Spleen (tissue), 11 donors: ENCODE measurements around the gene PGAM4. TPM values are rescaled to one million over a fixed set of nuclear protein-coding genes. Genes with fewer than 3 reads are reported as not detected.

ENCODE experiments used
- DNase-seq: peaks from one replicate; pipeline ENCODE4 v3.0.0-alpha.2; 2020
- H3K27ac ChIP-seq, 8 donors: fragments of 200-600 bp; sonication (generic) in 7 of 8; 1 replicate in 4 of 8; 2 replicates in 4 of 8; pipeline versions ENCODE4 v1.5.0 to v1.8.0; 2016 to 2021; ENCODE audit warnings: inconsistent platforms in 4 of 8, mild to moderate bottlenecking in 4 of 8, moderate library complexity in 1 of 8
- H3K27me3 ChIP-seq, 7 donors: fragments of 200-600 bp; sonication (generic) in 6 of 7; replicated peaks in 1 of 7; 1 replicate in 4 of 7; 2 replicates in 3 of 7; pipeline versions ENCODE4 v1.5.0 to v1.8.0; 2016 to 2021; ENCODE audit warnings: inconsistent platforms in 3 of 7, mild to moderate bottlenecking in 1 of 7
- H3K36me3 ChIP-seq, 6 donors: fragments of 200-600 bp; sonication (generic) in 5 of 6; 1 replicate in 4 of 6; 2 replicates in 2 of 6; pipeline versions ENCODE4 v1.5.0 to v1.8.0; 2016 to 2021; ENCODE audit warnings: inconsistent platforms in 2 of 6
- H3K4me1 ChIP-seq, 6 donors: fragments of 200-600 bp; sonication (generic) in 5 of 6; 1 replicate in 3 of 6; 2 replicates in 3 of 6; pipeline versions ENCODE4 v1.5.0 to v1.8.0; 2016 to 2021; ENCODE audit warnings: inconsistent platforms in 3 of 6
- H3K4me3 ChIP-seq, 8 donors: fragments of 200-600 bp; sonication (generic) in 7 of 8; 1 replicate in 4 of 8; 2 replicates in 4 of 8; pipeline versions ENCODE4 v1.5.0 to v1.8.0; 2016 to 2021; ENCODE audit warnings: inconsistent platforms in 4 of 8, mild to moderate bottlenecking in 4 of 8, moderate library complexity in 2 of 8
- H3K9me3 ChIP-seq, 8 donors: fragments of 200-600 bp; sonication (generic) in 7 of 8; 1 replicate in 4 of 8; 2 replicates in 4 of 8; pipeline versions ENCODE4 v1.5.0 to v1.8.0; 2016 to 2021; ENCODE audit warnings: inconsistent platforms in 4 of 8
- CTCF ChIP-seq, 11 experiments: fragments of 200-600 bp in 7 of 11; fragments of 450-650 bp in 4 of 11; sonication (generic) in 4 of 11; IDR thresholded peaks in 8 of 11; conservative IDR thresholded peaks in 3 of 11; 1 replicate in 7 of 11; 2 replicates in 4 of 11; pipeline versions ENCODE4 v1.4.0 to v1.8.0; 2016 to 2021; ENCODE audit warnings: antibody characterized with exemption in 11 of 11, inconsistent platforms in 4 of 11, mild to moderate bottlenecking in 1 of 11
- POLR2A ChIP-seq, 3 donors: fragments of 450-650 bp; IDR thresholded peaks; one replicate each; pipeline ENCODE4 v1.5.1; 2017; ENCODE audit warnings: antibody characterized with exemption in 3 of 3, mild to moderate bottlenecking in 1 of 3
- POLR2AphosphoS5 ChIP-seq, 3 donors: sonication (generic); formaldehyde crosslinking; IDR thresholded peaks; one replicate each; pipeline ENCODE4 v1.5.1; 2017; ENCODE audit warnings: antibody characterized with exemption in 3 of 3
- WGBS, 5 donors: extraction: QIAGEN DNeasy Blood & Tissue Kit in 3 of 5; methylation state at CpG; one replicate each; pipeline versions ENCODE4 v1.1.5 to v1.1.7; 2013 to 2018; 5-methylcytosine and 5-hydroxymethylcytosine counted together
- intact Hi-C: fragments of 100-400 bp; cut with DNase I; formaldehyde crosslinking; loops from one replicate; pipeline ENCODE4 v1.15.0; 2023; ENCODE audit warnings: low total_unique reads
- polyA plus RNA-seq, 3 donors: library from polyadenylated mRNA; stranded (reverse); fragments of 200-250 nt; gene quantifications; one replicate each; pipeline ENCODE4 v1.2.1, GENCODE V29; 2013
- total RNA-seq, 7 donors: library from RNA; depleted of rRNA in 3 of 7; stranded (reverse); fragments of >200 nt in 3 of 7; fragmentation: NEBNext Ultra II Directional in 4 of 7; extraction: Animal tissue kit (Norgen Biotek cat#: 25700) in 4 of 7; gene quantifications; one replicate each; pipeline versions ENCODE4 v1.1.0 to v1.2.1, GENCODE V29; 2016 to 2021
- donor health status: healthy with polysubstance abuse.
- donor health status: DM: no; HTN: no; CAD: no; lungs with moderate emphysema.
- donor health status: DM: no; HTN: no; CAD: no.
- donor health status: Bipolar disorder and iron deficiency.
- donor health status: healthy.
- donor health status: DM: no; HTN: no; CAD: no.
- donor health status: DM: yes; HTN: yes; CAD: no.

PGAM4 gene
- total and polyA plus RNA-seq, 10 donors = not detected

DNA sequence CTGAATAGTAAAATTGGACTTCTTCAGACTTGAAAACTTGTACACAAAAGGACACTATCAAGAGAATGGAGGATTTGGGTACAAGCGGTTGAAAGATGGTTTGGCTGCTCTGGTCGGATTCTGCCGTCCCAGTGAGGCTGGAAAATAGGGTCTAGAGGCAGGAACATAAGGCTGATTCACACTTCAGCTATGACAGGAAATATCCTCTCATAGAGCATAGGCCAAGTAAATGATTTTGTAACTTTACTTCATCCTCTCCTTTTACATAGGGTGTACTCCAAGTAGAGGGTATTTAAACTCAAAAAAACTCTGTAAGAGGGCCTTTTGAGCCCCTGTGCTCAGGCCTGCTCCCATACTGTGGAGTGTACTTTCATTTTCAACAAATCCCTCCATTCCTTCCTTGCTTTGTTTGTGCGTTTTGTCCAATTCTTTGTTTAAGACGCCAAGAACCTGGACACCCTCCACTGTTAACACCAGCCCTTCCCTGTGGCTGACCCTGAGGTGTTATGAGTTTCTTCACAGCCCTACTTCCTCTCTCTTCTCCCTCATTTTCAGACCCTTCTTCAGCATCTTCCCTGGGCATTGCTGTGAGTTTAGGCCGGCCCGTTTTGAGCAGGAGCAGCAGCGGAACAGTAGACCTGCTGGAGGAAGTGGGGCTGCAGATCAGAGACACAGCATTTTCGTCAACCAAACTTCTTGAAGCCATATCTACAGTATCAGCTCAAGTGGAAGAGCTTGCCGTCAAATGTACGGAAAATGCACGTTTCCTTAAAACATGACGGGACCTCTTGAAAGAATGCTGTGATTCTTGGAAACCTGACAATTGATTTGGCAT, 7.2 kb downstream of the PGAM4 start:
- H3K4me3 ChIP-seq = no peak overlapping the region
- 71 to 82% (median 79%) methylated on average over 13 of the region's 13 CpGs for WGBS, 5 donors

DNA sequence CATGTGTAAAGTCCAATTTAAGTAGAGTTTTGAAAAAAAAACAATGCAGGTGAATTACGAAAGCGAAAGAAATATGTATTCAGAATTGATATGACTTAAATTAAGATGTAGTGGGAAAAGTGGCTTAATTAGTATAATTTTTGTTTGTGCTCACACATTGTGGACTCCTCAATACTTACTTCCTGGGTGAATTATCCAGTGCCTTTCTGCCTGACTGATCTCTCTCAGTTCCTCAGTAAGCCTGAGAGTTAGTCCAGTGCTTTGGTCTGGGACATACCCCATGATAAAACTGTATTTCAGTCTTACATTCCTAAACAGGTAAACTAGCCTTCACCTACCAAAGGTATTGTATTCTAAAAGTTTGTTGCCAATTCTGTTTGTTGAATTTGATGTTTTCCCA, 8.4 kb downstream of the PGAM4 start:
- TF ChIP-seq POLR2A (IDR thresholded peaks at IDR 0.05) = no peak
- TF ChIP-seq CTCF (IDR thresholded peaks at IDR 0.05 in 8 of 11, conservative IDR thresholded peaks at IDR 0.05 in 3 of 11) = no peak
- TF ChIP-seq POLR2AphosphoS5 (IDR thresholded peaks at IDR 0.05) = no peak
- DNase-seq = no peak
- peaks cover 0 to 8% (median 0%) of the 10 kb centered on the region in 6 donors for H3K4me1 ChIP-seq
- no peak overlapping the region for H3K27ac ChIP-seq
- no peak overlapping the region for H3K4me3 ChIP-seq
- no peaks in the 10 kb centered on the region for H3K27me3 ChIP-seq
- intact Hi-C loops = no loop called here
- H3K9me3 ChIP-seq = no peaks in the 10 kb centered on the region
- H3K36me3 ChIP-seq = no peaks in the 10 kb centered on the region
- whole genome bisulfite sequencing, 5 donors = 91 to 97% (median 96%) methylated on average over 2 of the region's 2 CpGs

More for the DNA sequence above, 7.2 kb downstream of the PGAM4 start:
- TF ChIP-seq POLR2AphosphoS5 (IDR thresholded peaks at IDR 0.05) (no peak), CTCF (IDR thresholded peaks at IDR 0.05 in 8 of 11, conservative IDR thresholded peaks at IDR 0.05 in 3 of 11) (no peak), POLR2A (IDR thresholded peaks at IDR 0.05) (no peak)
- no peaks in the 10 kb centered on the region for H3K9me3 ChIP-seq
- peaks cover 0 to 8% (median 0%) of the 10 kb centered on the region in 6 donors for H3K4me1 ChIP-seq
- no peaks in the 10 kb centered on the region for H3K27me3 ChIP-seq
- DNase-seq = no peak
- H3K36me3 ChIP-seq = no peaks in the 10 kb centered on the region
- intact Hi-C loops = no loop called here
- no peak overlapping the region for H3K27ac ChIP-seq

GRCh38 chrX:77960567-77960966, 8.9 kb downstream of the PGAM4 start:
- WGBS, 5 donors = 30 to 88% (median 73%) methylated on average over 1 of the region's 1 CpG
- intact Hi-C loops = no loop called here
- DNase-seq = no peak

More at GRCh38 chrX:77960567-77960966, 8.9 kb downstream of the PGAM4 start:
- TF ChIP-seq POLR2A (IDR thresholded peaks at IDR 0.05) = no peak
- TF ChIP-seq POLR2AphosphoS5 (IDR thresholded peaks at IDR 0.05) = no peak
- no peak for TF ChIP-seq CTCF (IDR thresholded peaks at IDR 0.05 in 8 of 11, conservative IDR thresholded peaks at IDR 0.05 in 3 of 11)
- no peaks in the 10 kb centered on the region for H3K27me3 ChIP-seq
- no peaks in the 10 kb centered on the region for H3K36me3 ChIP-seq
- H3K27ac ChIP-seq = no peak overlapping the region
- H3K4me1 ChIP-seq = peaks cover 0 to 8% (median 0%) of the 10 kb centered on the region in 6 donors
- H3K4me3 ChIP-seq = no peak overlapping the region
- no peaks in the 10 kb centered on the region for H3K9me3 ChIP-seq
